Measurements from ENCODE around the gene BNC2. TPM values are rescaled to one million over a fixed set of nuclear protein-coding genes. Genes with fewer than 3 reads are reported as not detected.

BNC2 gene
- total RNA-seq, 1 experiment from 2014 or later: 5.7 TPM

DNA sequence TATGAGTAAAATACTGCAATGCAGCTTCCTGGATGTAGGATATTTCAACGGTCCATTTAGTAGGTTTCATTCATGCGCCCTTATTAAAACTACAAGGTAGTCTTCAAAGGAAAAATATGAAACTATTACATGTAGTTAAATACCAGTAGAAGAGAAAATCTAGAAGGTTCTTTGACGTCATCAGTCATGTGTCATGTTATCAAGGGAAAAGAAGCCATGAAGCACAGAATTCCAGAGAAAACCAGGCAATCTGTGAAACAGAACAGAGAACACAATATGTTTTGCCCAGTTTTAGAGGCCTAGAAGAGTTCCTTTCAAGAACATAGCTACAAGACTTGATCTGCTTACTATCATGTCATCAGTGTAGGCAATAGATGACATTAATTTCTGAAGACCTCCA is 38.4 kb downstream of the BNC2 start:
- H3K36me3 ChIP-seq (ENCODE audit: control insufficient read depth, insufficient read depth, low read length): no peaks in the 10 kb centered on the region
- no TSS peak for BruUV-seq (replicated peaks)
- no peak overlapping the region for H3K4me3 ChIP-seq (ENCODE audit: low read depth in 2 of 2, low read length in 2 of 2)
- H3K9me3 ChIP-seq (ENCODE audit: control insufficient read depth, insufficient read depth, low read depth, low read length): no peaks in the 10 kb centered on the region
- ATAC-seq: no peak
- POLR2A ChIA-PET: no interaction called here
- no peak for DNase-seq (ENCODE audit: low read depth, low spot score)
- no peak overlapping the region for H3K27ac ChIP-seq (ENCODE audit: low read length)
- intact Hi-C loops (cut with micrococcal nuclease; ENCODE audit: unreplicated experiment) (no loop called here), in situ Hi-C loops (cut with HindIII; ENCODE audit: low pct_unique_long_range_greater_than_20kb, low sequenced_read_pairs) (no loop called here)
- TF ChIP-seq TCF7L2 (IDR thresholded peaks at IDR 0.05; ENCODE audit: low read depth, low read length): no peak
- no peak for TF ChIP-seq POLR2AphosphoS5 (IDR thresholded peaks at IDR 0.05; ENCODE audit: low read depth, low read length)
- TF ChIP-seq SIN3A (IDR thresholded peaks at IDR 0.05; ENCODE audit: borderline replicate concordance, insufficient read depth, low read depth, low read length): no peak
- TF ChIP-seq, protein P1, sequence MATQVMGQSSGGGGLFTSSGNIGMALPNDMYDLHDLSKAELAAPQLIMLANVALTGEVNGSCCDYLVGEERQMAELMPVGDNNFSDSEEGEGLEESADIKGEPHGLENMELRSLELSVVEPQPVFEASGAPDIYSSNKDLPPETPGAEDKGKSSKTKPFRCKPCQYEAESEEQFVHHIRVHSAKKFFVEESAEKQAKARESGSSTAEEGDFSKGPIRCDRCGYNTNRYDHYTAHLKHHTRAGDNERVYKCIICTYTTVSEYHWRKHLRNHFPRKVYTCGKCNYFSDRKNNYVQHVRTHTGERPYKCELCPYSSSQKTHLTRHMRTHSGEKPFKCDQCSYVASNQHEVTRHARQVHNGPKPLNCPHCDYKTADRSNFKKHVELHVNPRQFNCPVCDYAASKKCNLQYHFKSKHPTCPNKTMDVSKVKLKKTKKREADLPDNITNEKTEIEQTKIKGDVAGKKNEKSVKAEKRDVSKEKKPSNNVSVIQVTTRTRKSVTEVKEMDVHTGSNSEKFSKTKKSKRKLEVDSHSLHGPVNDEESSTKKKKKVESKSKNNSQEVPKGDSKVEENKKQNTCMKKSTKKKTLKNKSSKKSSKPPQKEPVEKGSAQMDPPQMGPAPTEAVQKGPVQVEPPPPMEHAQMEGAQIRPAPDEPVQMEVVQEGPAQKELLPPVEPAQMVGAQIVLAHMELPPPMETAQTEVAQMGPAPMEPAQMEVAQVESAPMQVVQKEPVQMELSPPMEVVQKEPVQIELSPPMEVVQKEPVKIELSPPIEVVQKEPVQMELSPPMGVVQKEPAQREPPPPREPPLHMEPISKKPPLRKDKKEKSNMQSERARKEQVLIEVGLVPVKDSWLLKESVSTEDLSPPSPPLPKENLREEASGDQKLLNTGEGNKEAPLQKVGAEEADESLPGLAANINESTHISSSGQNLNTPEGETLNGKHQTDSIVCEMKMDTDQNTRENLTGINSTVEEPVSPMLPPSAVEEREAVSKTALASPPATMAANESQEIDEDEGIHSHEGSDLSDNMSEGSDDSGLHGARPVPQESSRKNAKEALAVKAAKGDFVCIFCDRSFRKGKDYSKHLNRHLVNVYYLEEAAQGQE (IDR thresholded peaks at IDR 0.05; ENCODE audit: insufficient read depth in 1 of 2, low read depth in 2 of 2, low read length in 1 of 2): no peak
- TF ChIP-seq, protein P2, sequence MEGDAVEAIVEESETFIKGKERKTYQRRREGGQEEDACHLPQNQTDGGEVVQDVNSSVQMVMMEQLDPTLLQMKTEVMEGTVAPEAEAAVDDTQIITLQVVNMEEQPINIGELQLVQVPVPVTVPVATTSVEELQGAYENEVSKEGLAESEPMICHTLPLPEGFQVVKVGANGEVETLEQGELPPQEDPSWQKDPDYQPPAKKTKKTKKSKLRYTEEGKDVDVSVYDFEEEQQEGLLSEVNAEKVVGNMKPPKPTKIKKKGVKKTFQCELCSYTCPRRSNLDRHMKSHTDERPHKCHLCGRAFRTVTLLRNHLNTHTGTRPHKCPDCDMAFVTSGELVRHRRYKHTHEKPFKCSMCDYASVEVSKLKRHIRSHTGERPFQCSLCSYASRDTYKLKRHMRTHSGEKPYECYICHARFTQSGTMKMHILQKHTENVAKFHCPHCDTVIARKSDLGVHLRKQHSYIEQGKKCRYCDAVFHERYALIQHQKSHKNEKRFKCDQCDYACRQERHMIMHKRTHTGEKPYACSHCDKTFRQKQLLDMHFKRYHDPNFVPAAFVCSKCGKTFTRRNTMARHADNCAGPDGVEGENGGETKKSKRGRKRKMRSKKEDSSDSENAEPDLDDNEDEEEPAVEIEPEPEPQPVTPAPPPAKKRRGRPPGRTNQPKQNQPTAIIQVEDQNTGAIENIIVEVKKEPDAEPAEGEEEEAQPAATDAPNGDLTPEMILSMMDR (IDR thresholded peaks at IDR 0.05): no peak
- no peaks in the 10 kb centered on the region for H3K4me1 ChIP-seq (ENCODE audit: control insufficient read depth, insufficient read depth, low read length)
- H3K27me3 ChIP-seq (ENCODE audit: control insufficient read depth, insufficient read depth, low read length): no peaks in the 10 kb centered on the region
- CTCF ChIA-PET: no interaction called here

DNA sequence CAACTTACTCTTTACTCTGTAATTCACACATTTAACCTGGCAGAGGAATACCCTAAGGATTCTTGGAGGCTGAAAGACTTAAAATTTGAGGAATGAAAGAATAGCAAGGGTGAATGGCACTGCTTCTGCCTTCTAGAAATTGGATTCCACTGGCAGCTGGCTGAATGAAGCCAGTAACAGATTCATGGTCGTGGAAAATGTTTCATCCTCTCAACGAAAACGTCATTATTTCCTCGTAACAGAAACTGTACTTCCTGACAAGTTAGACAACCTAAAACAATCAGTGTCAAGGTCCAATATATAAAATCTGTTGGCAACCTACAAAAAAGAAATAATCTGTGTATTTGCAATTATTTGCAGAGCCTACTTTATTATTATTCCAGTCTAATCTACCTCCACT is 39.7 kb downstream of the BNC2 start:
- BruUV-seq (replicated peaks): no TSS peak
- no peak for DNase-seq (ENCODE audit: low read depth, low spot score)
- Histone ChIP-seq H3K4me3 (ENCODE audit: low read depth in 2 of 2, low read length in 2 of 2) (no peak overlapping the region), H3K9me3 (ENCODE audit: control insufficient read depth, insufficient read depth, low read depth, low read length) (no peaks in the 10 kb centered on the region), H3K4me1 (ENCODE audit: control insufficient read depth, insufficient read depth, low read length) (no peaks in the 10 kb centered on the region), H3K27ac (ENCODE audit: low read length) (no peak overlapping the region), H3K27me3 (ENCODE audit: control insufficient read depth, insufficient read depth, low read length) (no peaks in the 10 kb centered on the region), H3K36me3 (ENCODE audit: control insufficient read depth, insufficient read depth, low read length) (no peaks in the 10 kb centered on the region)
- ATAC-seq: no peak
- ChIA-PET POLR2A (no interaction called here), CTCF (no interaction called here)
- TF ChIP-seq POLR2AphosphoS5 (IDR thresholded peaks at IDR 0.05; ENCODE audit: low read depth, low read length) (no peak), SIN3A (IDR thresholded peaks at IDR 0.05; ENCODE audit: borderline replicate concordance, insufficient read depth, low read depth, low read length) (no peak), TCF7L2 (IDR thresholded peaks at IDR 0.05; ENCODE audit: low read depth, low read length) (no peak)
- TF ChIP-seq, protein P1 (IDR thresholded peaks at IDR 0.05; ENCODE audit: insufficient read depth in 1 of 2, low read depth in 2 of 2, low read length in 1 of 2): no peak
- TF ChIP-seq, protein P2 (IDR thresholded peaks at IDR 0.05): no peak
- intact Hi-C loops (cut with micrococcal nuclease; ENCODE audit: unreplicated experiment) (no loop called here), in situ Hi-C loops (cut with HindIII; ENCODE audit: low pct_unique_long_range_greater_than_20kb, low sequenced_read_pairs) (no loop called here)

All from Panc1 (cell line).